SH-SY5Y (cell line): Measurements from ENCODE around the gene CTAGE1.

Experiments
- GATA2 ChIP-seq: IDR thresholded peaks from 2 replicates; pipeline ENCODE4 v1.6.1; 2011; ENCODE audit warnings: mild to moderate bottlenecking, low read depth, low read length
- GATA3 ChIP-seq: IDR thresholded peaks from 2 replicates; pipeline ENCODE4 v1.6.1; 2011; ENCODE audit warnings: low read depth, mild to moderate bottlenecking, low read length, moderate library complexity

GRCh38 chr18:22403950-22404349, 13.8 kb downstream of the CTAGE1 start:
- TF ChIP-seq GATA3 (no peak), GATA2 (no peak)
